ENCODE results near the gene ENTPD8.

DNA sequence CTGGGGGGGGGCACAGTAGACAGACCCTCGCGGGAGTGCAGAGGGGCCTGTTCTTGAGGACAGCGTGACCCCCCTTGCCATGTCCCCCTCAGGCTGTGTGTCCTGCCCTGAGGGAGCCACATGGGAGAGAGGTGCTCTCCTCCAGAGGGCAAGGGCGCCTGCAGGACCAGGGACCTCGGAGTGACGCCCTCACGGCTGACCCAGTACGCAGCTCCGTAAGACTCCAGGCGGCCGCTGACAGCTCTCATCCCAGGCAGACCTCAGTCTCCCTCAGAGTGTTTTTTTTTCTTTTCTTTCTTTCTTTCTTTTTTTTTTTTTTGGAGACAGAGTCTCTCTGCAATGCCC lies 45.5 kb downstream of the ENTPD8 start:
- no peak for TF ChIP-seq NFIC (IDR thresholded peaks at IDR 0.05)
- TF ChIP-seq, protein P1, sequence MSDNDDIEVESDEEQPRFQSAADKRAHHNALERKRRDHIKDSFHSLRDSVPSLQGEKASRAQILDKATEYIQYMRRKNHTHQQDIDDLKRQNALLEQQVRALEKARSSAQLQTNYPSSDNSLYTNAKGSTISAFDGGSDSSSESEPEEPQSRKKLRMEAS (IDR thresholded peaks at IDR 0.05), result no peak
- TF ChIP-seq TAF1 (IDR thresholded peaks at IDR 0.05; ENCODE audit: low read depth), result no peak
- no peak for TF ChIP-seq EP300 (IDR thresholded peaks at IDR 0.05; ENCODE audit: borderline replicate concordance)
- TF ChIP-seq RAD21 (IDR thresholded peaks at IDR 0.05; ENCODE audit: low read depth), result no peak
- TF ChIP-seq YY1 (IDR thresholded peaks at IDR 0.05; ENCODE audit: low read depth), result no peak
- TF ChIP-seq ZBTB7A (IDR thresholded peaks at IDR 0.05; ENCODE audit: low read depth), result no peak

Data from Ishikawa (cell line).